Fibroblast of skin of abdomen (primary cell): ENCODE measurements around the gene PAQR6.
"Not testable (repeated sequence)": the region's sequence is repeated elsewhere in the genome, so short reads cannot be mapped to it uniquely, and the experiment has no call there.

Experiments
- DNase-seq: peaks from one replicate; pipeline ENCODE4 v3.0.0-alpha.2; 2013

The PAQR6 gene

GRCh38 chr1:156229809-156230472 is 17.9 kb downstream of the PAQR6 start:
- no peak for DNase-seq

- DNase-seq, result no peak
Observed at GRCh38 chr1:156228501-156228900, 19.4 kb downstream of the PAQR6 start.

- DNase-seq, result no peak
Observed at GRCh38 chr1:156226782-156227181, 21.1 kb downstream of the PAQR6 start.

GRCh38 chr1:156226116-156226538 is 21.7 kb downstream of the PAQR6 start:
- no peak for DNase-seq

GRCh38 chr1:156225677-156226014 is 22.2 kb downstream of the PAQR6 start:
- DNase-seq, result no peak

GRCh38 chr1:156221986-156222692 is 25.7 kb downstream of the PAQR6 start:
- DNase-seq, result no peak

GRCh38 chr1:156220226-156220625 is 27.6 kb downstream of the PAQR6 start:
- no peak for DNase-seq

- no peak for DNase-seq
Observed at GRCh38 chr1:156217871-156218270, 30.0 kb downstream of the PAQR6 start.

GRCh38 chr1:156216361-156217086 is 31.3 kb downstream of the PAQR6 start:
- not testable (repeated sequence) for DNase-seq

- peak; percentile 56 for DNase-seq
Observed at GRCh38 chr1:156214024-156214748, 33.7 kb downstream of the PAQR6 start.

- no peak for DNase-seq
Observed at GRCh38 chr1:156213644-156213966, 34.3 kb downstream of the PAQR6 start.

GRCh38 chr1:156212833-156213643 is 34.8 kb downstream of the PAQR6 start, which contains the start of gene PMF1:
PMF1 (plus strand) TSS chr1:156213007; CDS start chr1:156213016, 9 bp downstream.
- peak; percentile 96 for DNase-seq

- no peak for DNase-seq
Observed at GRCh38 chr1:156212130-156212529, 35.7 kb downstream of the PAQR6 start.

GRCh38 chr1:156211243-156211642 is 36.6 kb downstream of the PAQR6 start:
- DNase-seq, result no peak

GRCh38 chr1:156204686-156205085 is 43.2 kb downstream of the PAQR6 start:
- no peak for DNase-seq

GRCh38 chr1:156203331-156203730 is 44.5 kb downstream of the PAQR6 start:
- peak; percentile 37 for DNase-seq

- DNase-seq, result no peak
Observed at GRCh38 chr1:156200044-156200443, 47.8 kb downstream of the PAQR6 start.

GRCh38 chr1:156198831-156199349 is 49.0 kb downstream of the PAQR6 start:
- no peak for DNase-seq

GRCh38 chr1:156196445-156196844 is 51.4 kb downstream of the PAQR6 start:
- DNase-seq, result no peak

GRCh38 chr1:156195853-156196252 is 52.0 kb downstream of the PAQR6 start:
- DNase-seq, result no peak

- DNase-seq, result no peak
Observed at GRCh38 chr1:156194300-156194652, 53.6 kb downstream of the PAQR6 start.
